ENCODE results near the gene SHCBP1. TPM values are rescaled to one million over a fixed set of nuclear protein-coding genes. Genes with fewer than 3 reads are reported as not detected.

The SHCBP1 gene
- total and polyA plus RNA-seq, 2 of the 13 experiments (the other 11 are each of a cell fraction or from before 2014, with no cell fraction given): 15.7 to 33.0 TPM

DNA sequence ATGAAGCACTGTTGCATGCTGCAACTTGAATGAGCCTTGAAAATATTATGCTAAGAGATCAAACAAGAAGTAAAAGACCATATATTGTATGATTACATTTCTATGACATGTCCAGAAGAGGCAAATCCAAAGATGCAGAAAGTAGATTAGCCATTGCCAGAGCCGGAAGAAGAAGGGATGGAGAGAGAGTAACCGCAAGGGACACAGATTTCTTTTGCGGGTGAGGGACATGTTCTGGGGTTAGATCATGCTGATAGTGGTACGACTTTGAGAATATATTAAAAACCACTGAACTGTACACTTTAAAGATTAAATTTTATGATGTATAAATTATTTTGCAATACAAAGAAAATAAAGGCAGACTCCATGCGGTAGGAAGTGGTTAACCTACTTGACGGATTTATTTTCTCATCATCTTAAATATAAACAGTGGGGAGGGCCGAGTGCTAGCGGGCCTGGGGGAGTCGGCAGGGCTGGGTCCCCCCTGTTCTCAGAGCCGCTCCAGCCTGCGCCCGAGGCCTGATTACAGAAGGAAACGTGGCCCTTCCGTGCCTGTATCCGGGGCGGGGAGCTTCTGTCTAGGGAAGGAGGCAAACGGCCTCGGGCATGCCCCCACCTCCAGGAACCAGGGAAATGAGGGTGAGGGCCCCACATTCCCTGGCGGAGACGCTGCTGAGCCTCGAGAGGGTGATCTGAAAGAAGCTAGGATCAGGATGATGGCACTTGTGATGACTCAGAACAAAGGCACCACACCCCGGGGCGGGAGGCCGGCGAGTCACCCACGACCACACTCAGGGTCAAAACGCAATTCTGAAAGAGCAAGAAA lies 48.0 kb downstream of the SHCBP1 start (continued):
- TF ChIP-seq, protein P1, sequence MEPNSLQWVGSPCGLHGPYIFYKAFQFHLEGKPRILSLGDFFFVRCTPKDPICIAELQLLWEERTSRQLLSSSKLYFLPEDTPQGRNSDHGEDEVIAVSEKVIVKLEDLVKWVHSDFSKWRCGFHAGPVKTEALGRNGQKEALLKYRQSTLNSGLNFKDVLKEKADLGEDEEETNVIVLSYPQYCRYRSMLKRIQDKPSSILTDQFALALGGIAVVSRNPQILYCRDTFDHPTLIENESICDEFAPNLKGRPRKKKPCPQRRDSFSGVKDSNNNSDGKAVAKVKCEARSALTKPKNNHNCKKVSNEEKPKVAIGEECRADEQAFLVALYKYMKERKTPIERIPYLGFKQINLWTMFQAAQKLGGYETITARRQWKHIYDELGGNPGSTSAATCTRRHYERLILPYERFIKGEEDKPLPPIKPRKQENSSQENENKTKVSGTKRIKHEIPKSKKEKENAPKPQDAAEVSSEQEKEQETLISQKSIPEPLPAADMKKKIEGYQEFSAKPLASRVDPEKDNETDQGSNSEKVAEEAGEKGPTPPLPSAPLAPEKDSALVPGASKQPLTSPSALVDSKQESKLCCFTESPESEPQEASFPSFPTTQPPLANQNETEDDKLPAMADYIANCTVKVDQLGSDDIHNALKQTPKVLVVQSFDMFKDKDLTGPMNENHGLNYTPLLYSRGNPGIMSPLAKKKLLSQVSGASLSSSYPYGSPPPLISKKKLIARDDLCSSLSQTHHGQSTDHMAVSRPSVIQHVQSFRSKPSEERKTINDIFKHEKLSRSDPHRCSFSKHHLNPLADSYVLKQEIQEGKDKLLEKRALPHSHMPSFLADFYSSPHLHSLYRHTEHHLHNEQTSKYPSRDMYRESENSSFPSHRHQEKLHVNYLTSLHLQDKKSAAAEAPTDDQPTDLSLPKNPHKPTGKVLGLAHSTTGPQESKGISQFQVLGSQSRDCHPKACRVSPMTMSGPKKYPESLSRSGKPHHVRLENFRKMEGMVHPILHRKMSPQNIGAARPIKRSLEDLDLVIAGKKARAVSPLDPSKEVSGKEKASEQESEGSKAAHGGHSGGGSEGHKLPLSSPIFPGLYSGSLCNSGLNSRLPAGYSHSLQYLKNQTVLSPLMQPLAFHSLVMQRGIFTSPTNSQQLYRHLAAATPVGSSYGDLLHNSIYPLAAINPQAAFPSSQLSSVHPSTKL (CRISPR knock-in tag; IDR thresholded peaks at IDR 0.05): no peak
- TF ChIP-seq ZNF577 (CRISPR knock-in tag; IDR thresholded peaks at IDR 0.05; ENCODE audit: borderline replicate concordance, low read depth): no peak
- TF ChIP-seq CC2D1A (CRISPR knock-in tag; IDR thresholded peaks at IDR 0.05): 0 out of 2 replicates have a peak, but pooled peaks have one; percentile 22
- no peak for TF ChIP-seq ZNF317 (CRISPR knock-in tag; IDR thresholded peaks at IDR 0.05)
- TF ChIP-seq, protein P2, sequence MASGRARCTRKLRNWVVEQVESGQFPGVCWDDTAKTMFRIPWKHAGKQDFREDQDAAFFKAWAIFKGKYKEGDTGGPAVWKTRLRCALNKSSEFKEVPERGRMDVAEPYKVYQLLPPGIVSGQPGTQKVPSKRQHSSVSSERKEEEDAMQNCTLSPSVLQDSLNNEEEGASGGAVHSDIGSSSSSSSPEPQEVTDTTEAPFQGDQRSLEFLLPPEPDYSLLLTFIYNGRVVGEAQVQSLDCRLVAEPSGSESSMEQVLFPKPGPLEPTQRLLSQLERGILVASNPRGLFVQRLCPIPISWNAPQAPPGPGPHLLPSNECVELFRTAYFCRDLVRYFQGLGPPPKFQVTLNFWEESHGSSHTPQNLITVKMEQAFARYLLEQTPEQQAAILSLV (CRISPR knock-in tag; IDR thresholded peaks at IDR 0.05; ENCODE audit: borderline replicate concordance): 0 out of 2 replicates have a peak, but pooled peaks have one; percentile 38
- TF ChIP-seq, protein P3, sequence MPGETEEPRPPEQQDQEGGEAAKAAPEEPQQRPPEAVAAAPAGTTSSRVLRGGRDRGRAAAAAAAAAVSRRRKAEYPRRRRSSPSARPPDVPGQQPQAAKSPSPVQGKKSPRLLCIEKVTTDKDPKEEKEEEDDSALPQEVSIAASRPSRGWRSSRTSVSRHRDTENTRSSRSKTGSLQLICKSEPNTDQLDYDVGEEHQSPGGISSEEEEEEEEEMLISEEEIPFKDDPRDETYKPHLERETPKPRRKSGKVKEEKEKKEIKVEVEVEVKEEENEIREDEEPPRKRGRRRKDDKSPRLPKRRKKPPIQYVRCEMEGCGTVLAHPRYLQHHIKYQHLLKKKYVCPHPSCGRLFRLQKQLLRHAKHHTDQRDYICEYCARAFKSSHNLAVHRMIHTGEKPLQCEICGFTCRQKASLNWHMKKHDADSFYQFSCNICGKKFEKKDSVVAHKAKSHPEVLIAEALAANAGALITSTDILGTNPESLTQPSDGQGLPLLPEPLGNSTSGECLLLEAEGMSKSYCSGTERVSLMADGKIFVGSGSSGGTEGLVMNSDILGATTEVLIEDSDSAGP (CRISPR knock-in tag; IDR thresholded peaks at IDR 0.05; ENCODE audit: borderline replicate concordance): peak; percentile 53; the same call in 1 of the 2 replicates
- no peak for TF ChIP-seq ZNF644 (CRISPR knock-in tag; IDR thresholded peaks at IDR 0.05; ENCODE audit: low read depth)
- TF ChIP-seq RXRA (CRISPR knock-in tag; IDR thresholded peaks at IDR 0.05): 0 out of 2 replicates have a peak, but pooled peaks have one; percentile 35
- TF ChIP-seq CENPT (CRISPR knock-in tag; IDR thresholded peaks at IDR 0.05; ENCODE audit: low read depth): no peak
- no peak for TF ChIP-seq ESRRA (CRISPR knock-in tag; IDR thresholded peaks at IDR 0.05; ENCODE audit: low read depth)
- TF ChIP-seq DPF2 (CRISPR knock-in tag; IDR thresholded peaks at IDR 0.05; ENCODE audit: borderline replicate concordance, low read depth): no peak
- TF ChIP-seq FOSL2 (CRISPR knock-in tag; IDR thresholded peaks at IDR 0.05): peak; percentile 91
- no peak for TF ChIP-seq BHLHE40 (IDR thresholded peaks at IDR 0.05; ENCODE audit: low read length)
- TF ChIP-seq GABPA (IDR thresholded peaks at IDR 0.05; ENCODE audit: low read depth, low read length): no peak
- 0 out of 2 replicates have a peak, but pooled peaks have one; percentile 8 for TF ChIP-seq GABPA (CRISPR knock-in tag; IDR thresholded peaks at IDR 0.05; ENCODE audit: low read depth)
- TF ChIP-seq IRF2 (CRISPR knock-in tag; IDR thresholded peaks at IDR 0.05): no peak
- TF ChIP-seq HOXD1 (CRISPR knock-in tag; IDR thresholded peaks at IDR 0.05): no peak
- TF ChIP-seq ZNF7 (CRISPR knock-in tag; IDR thresholded peaks at IDR 0.05): no peak
- TF ChIP-seq ZFP62 (CRISPR knock-in tag; IDR thresholded peaks at IDR 0.05): no peak
- no peak for TF ChIP-seq SNAI1 (CRISPR knock-in tag; IDR thresholded peaks at IDR 0.05; ENCODE audit: borderline replicate concordance)
- TF ChIP-seq ZNF343 (CRISPR knock-in tag; IDR thresholded peaks at IDR 0.05): no peak
- no peak for TF ChIP-seq TCF7 (IDR thresholded peaks at IDR 0.05; ENCODE audit: low read depth)

Data from HepG2 (cell line).